Right kidney (tissue), 1 donor: ENCODE measurements around the gene LGR6.

ENCODE experiments used
- DNase-seq: peaks from one replicate; pipeline ENCODE4 v3.0.0-alpha.2; 2016

Gene LGR6

DNA sequence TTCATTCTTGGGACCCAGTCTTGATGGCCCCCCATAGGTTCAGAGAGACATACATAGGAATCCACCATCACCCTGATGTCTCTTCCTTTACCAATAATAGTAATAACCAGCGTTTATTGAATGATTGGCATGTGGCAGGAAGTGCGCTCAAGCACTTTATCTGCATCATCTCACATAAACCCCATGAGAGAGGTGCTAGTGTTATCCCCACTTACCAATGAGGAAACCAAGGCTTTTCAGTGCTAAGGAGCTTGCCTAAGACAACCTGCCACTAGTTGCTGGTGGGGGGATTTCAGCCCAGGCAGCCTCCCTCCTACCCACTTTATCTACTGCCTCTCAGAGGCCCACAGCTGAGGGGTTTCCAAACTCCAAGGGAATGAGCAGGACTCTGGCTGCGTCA lies 7.7 kb downstream of the LGR6 start:
- no peak for DNase-seq

DNA sequence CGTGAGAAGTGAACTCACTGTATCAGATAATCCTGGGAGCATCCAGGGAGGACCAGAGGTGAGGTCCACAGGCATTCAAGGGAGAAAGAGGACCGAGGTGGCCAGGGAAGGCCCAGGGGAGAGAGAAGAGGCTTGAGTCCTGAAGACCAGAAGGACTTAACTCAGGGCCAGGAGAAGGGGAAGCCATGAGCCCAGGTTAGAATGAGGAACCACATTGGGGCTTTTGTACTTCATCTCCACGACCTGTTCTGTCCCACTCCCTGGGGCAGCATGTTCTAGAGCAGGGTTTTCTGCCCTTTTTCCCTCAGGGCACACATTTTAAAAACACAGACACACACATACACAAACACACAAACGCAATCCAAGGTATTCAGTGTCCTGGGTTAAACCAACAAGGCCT lies 8.4 kb downstream of the LGR6 start:
- DNase-seq = no peak

DNA sequence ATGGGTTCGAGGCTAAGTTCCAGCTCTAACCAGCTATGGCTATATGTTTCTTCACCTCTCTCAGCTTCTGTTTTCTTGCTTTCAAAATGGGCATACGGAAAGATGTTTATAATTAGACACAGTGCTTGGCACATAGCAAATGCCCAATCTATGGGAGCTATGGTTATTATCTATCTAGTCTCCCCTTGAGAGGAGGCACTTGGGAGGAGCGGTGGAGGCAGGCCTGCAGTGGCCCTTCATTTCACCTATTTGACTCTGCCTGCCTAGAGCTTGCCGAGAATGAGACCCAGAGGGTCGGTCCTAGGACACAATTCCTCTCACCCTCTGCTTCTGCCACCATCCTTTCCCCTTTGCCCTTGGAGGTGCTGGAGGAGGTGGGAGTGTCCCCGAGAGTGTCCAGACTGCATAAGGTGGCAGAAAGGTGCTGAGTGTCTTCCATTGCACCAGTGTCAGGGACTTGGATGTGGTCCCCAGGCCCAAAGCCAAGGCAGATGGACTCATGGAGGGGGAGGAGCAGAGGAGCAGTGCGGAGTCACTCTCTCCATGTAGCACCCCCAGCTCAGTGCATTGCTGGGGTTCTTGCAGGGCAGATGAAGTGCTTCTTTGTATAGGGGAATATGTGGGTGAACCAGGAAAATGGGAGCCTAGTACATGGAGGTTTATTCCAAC lies 9.0 kb downstream of the LGR6 start:
- DNase-seq = no peak

DNA sequence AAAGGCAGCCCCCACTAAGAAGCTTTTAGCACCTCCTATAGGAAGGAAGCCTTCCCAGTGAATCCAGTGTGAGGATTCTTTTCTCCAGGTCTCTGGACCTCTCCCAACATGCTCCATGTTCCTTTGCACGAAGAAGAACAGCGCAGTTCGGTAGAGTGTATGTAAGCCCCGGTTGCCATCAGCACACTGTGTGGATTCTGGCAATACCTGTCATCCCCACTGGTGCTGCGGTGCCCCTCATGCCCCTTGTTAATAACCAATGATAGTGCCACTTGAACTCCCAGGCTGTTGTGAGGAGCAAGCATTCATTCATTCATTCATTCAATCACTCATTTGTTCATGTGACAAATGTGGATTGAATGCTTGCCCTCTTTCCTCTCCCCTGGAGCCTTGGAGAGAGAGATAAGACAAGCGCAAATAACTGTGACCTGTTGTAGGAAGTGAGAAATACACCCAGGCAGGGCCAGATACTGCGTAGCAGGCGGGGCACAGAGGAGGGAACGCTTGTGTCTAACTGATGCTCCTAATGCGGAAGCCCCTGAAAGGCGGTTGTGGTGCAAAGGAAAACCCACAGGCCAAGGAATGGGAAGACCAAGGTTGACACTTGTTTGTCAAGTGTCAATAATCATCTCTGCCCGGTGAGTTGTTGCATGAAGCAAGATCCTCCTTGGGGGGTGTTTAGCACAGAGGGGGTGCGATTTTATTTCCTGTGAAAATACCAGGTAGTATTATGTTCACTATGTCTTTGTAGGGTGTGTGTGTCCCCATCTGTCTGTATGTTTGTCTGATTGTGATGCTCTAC lies 9.8 kb downstream of the LGR6 start:
- no peak for DNase-seq

DNA sequence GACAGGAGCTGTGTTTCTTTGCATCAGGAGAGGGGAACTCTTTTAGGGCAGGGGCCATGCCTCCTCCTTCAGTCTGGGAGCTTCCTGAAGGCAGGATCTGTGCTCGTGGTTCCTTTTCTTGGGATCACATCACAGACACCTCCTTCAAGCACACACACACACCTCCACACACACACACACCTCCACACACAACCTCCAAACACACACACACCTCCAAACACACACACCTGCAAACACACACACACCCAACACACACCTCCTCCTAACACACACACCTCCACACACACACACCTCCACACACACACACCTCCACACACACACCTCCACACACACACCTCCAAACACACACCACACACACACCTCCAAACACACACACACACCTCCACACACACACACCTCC lies 10.5 kb downstream of the LGR6 start:
- no peak for DNase-seq

DNA sequence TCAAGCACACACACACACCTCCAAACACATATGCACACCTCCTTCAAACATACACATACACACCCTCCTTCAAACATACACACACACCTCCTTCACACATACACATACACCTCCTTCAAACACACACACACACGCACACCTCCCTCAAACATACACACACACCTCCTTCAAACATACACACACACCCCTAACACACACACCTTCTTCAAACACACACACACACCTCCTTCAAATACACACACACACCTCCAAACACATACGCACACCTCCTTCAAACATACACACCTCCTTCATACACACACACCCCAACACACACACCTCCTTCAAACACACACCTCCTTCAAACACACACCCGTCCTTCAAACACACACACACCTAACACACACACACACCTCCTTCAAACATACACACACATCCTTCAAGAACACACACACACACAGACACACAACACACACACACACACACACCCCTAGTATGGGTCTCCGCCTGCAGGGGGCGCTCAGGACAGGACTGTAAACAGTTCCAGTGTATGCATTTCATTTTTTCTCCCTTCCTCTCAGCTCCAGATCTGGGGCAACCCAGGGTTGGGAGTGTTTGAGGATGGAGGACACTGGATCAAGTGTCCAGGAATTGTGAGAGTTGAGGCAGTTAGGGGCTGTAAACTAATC lies 12.1 kb downstream of the LGR6 start:
- DNase-seq = no peak

DNA sequence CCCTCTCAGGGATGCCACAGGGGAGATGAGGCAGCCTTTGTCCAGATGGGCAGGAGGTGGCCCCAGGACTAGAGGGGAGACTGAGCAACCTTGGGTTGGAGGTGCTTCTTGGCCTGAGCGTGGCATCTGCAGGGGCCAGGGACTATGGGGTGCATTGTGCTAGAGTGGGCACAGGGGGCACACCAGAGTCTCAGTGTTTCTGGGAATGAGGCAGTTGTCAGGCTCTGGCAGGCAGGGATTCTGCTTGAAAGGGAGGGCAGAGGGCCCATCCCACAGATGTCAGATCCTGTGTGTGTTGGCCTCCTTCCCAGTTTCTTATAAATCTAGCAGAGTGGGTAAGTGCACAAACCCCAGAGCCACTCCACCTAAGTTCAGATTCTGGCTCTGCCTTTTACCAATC lies 13.7 kb downstream of the LGR6 start:
- no peak for DNase-seq

DNA sequence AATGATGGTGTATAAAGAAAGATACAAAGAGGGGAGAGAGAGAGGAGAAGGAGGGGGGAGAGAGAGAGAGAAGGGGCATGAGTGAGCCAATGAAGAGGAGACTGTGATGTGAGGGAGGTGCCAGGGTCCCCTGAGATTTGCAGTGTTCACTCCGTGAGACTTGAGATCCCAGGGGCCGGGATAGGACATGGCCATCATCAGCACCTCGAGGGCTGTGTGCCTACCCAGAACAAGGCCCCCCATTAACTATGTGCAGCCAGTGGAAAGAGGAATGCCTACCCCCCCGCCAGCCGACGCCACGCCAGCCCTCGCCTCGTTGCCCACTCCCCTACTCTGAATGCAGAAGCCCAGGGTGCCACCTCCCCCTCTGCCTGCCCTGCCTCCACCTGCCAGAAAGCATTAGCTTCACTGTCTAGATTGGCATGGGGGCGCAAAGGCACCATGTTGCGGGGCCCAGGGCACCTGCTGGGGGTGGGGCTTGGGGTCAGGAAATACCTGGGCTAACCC lies 14.8 kb downstream of the LGR6 start:
- DNase-seq = no peak

DNA sequence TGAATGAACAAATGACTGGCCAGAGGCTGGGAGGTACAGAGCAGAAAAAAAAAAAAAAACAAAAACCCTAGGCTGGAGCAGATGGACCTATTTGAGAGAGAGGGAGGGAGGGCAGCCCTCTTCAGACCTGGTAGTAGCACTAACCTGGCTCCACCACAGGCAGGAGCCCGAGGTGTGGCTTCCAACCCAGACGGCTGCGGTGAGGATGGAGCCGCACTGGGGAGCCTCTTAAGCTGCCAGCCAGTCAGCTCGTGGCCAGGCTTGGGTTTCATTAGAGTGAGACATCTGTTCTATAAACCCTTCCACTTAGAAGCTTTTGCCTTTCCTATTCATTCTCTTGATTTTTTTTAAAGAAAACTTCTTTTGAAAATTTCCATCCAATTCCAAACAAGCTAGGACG lies 16.8 kb downstream of the LGR6 start:
- no peak for DNase-seq

DNA sequence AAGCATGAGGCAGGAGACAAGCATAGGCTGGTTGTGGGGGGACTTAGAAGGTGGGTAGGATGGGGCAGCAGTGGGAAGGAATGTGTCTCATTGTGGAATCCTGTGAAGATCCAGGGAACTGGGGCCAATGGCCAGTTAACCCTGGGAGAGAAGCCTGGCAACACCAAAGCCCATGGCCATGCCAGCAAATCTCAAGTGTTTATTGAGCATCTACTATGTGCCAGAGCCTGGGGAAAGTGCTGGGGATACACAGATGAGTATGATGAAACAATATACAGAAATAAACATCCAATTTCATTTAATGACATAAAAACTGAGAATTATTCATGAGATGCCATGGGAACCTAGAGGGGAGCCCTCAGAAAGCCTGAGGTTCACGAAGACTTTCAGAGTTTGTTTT lies 17.4 kb downstream of the LGR6 start:
- no peak for DNase-seq

DNA sequence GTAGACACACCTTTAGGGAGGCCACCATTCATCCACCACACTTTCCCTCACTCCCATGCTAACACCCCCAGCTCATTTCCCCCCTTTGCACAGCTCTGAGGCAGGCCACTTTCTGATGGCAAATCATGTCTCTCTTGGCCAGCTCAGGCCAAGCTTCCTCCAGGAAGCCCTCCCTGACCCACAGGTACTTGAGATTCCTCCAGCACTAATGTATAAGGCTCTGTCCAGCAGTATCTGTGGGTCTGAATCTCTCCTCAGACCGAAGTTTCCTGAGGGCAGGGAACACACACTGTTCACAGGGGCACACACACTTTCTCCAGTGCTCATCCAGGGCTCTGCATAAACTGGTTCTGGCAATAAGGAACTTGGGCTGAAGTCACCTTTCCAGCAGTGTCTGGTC lies 19.2 kb downstream of the LGR6 start:
- no peak for DNase-seq

DNA sequence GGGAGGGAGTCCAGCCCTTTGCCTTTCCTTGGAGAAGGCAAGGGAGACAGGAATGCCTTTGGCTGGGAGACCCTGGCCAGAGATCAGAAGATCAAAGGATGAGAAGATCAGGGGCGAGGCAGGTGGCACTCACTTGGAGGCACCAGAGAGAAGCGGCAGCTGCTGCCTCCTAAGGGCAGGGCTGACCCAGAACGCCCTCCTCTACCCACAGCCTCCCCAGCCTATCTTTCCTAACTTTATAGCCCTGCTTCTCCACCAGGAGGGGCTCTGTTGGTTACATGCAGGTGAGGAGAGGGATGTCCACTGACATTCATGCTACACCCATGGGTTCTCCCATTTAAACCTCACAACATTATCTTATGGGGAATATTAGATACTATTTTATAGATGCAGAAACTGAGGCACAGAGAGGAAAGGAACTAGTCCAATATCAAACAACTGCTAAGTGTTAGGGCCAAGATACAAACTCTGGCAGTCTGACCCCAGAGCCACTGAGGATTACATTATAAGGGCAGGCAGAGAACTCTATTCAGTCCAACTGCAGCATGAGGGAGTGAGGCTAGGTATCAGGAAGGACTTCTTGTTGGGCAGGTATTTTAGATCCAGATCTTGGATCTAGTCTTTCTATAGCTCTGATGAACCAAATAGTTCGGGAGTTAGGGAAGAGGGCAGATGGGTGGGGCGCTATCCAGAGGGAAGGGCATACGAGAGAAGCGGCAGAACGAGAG lies 19.9 kb downstream of the LGR6 start:
- DNase-seq = no peak

DNA sequence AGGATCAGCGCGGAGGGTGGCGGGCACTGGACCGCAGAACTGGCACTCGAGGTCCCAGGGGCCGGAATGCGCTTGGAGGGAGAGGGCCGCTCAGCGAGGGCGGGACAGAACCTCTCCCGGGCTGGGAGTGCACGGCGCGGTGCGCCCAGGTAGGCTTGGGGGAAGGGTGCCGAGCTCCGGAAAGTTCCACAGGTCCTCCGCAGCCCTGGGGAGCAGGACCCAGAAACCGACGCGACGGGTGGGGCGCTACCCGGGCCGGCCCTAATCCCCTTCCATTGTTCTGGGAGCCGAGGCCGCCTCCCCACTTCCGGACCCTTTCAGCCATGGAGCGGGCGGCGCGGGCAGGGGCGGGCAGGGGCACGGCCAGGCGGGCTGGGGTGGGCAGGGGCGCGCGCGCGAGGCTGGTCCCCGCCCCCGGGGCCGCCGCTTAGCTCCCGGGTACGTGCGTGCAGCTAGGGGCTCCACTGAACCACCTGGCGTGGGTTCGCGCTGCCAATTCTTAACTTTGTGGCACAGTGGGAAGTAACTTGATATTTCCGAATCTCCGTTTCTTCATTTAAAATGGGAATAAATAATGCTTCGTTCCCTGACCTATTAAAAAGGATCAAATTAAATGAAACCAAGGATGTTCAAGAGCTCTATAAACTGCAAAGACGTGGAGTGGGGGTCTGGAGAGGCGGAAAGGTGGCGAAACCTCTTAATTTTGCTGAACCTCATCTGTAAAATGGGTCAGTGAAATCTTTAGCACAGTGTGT lies 20.7 kb downstream of the LGR6 start:
- peak; percentile 71 for DNase-seq

DNA sequence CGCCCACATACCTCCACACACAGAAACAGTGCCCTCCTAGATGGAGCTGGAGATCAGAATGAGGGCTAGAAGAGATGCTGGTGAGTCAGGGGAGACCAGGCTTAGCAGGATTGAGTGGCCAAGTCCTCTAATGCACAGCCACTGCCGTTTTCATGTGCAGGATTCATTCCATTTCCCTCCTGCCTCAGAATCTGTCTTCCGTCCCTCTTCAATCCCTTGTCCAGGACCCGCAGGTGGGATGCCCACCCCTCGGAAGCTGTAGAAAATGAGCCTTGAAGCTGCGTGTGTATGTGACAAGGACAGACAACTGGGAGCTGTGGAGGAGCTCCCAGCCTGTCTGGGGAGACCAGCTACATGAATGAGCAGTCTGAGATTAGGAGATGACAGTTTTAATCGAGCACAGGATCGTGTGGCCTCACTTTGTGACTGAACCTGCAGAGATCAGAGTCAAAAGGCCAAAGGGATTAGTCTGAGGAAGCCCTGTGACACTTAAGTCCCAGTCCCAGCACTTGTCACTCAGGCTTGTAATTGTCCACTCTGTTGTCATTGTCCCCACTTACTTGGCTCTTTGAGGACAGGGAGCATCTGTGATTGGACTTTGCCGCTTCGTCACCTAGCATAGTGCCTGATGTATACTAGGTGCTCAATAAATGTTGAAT lies 22.0 kb downstream of the LGR6 start:
- DNase-seq = no peak

DNA sequence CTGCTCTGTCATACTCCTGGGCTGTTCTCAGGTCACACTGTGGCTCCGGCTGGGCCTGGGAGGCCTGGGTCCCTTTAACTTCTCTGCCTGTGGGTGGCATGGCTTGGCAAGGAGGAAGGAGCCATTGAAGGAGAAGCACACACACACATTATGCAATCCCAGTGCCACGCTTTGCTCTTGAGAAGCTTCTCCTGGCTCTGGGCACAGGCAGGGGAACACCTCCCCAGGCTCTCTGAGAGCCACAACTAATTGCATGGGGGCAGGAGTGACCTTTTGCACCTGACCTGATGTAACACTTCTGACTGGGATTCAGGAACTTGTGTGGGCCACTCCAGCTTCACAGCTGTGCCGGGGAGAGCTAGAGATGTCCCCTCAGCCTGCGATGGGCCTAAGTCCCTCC lies 23.1 kb downstream of the LGR6 start:
- no peak for DNase-seq

DNA sequence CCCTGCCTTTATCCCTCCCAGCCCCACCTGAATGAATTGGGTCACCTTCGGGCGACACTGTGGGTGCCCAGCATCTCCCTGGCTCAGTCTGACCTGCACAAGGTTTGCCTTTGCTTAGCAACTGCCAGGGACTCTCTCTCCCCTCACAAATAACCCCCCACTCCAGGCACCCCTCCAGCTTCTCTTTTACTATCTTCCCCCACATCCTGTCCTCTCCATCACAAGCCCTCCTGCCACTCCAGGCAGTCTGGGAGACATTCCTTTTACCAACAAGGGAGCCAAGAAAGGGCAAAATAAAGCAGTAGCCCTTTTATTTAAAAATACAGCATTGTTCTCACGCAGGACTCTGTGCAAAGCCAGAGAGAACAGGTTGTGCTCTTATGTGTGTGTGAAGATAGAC lies 23.9 kb downstream of the LGR6 start:
- no peak for DNase-seq

DNA sequence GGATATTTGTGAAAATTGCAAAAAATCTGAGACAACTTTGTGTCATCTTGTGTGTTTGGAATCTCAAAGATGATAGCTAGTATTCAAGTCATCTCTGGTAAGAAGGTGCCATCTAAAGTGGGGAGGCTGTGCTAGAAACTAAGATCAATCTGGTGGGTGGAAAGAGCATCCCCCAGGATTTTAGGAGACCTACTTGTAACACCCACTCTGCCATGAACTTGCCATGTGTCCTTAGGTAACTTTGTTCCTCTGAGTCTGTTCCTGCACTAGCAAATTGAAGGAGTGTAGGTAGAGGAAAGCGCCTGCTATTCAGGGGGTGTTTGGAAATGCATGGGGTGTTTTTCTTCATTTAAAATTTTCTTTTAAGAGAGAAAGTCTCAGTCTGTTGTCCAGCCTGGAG lies 24.4 kb downstream of the LGR6 start:
- DNase-seq = no peak

DNA sequence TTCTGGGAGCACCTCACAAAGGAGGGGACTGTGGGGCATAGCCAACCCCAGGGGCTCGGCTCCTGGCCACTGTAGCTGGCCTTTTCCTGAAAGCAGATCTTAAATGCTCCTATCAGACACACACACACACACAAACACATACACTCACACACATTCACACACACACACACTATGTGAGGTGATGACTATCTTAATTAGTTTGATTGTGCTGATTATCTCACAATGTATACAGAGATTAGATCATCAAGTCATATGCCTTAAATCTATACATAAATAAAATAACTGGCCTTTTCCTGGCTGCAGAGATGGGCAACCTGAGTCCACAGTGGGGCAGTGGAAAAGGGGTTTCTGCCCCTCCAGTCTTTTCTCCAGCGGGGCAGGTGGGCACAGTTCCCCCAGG lies 27.1 kb downstream of the LGR6 start:
- DNase-seq = no peak

DNA sequence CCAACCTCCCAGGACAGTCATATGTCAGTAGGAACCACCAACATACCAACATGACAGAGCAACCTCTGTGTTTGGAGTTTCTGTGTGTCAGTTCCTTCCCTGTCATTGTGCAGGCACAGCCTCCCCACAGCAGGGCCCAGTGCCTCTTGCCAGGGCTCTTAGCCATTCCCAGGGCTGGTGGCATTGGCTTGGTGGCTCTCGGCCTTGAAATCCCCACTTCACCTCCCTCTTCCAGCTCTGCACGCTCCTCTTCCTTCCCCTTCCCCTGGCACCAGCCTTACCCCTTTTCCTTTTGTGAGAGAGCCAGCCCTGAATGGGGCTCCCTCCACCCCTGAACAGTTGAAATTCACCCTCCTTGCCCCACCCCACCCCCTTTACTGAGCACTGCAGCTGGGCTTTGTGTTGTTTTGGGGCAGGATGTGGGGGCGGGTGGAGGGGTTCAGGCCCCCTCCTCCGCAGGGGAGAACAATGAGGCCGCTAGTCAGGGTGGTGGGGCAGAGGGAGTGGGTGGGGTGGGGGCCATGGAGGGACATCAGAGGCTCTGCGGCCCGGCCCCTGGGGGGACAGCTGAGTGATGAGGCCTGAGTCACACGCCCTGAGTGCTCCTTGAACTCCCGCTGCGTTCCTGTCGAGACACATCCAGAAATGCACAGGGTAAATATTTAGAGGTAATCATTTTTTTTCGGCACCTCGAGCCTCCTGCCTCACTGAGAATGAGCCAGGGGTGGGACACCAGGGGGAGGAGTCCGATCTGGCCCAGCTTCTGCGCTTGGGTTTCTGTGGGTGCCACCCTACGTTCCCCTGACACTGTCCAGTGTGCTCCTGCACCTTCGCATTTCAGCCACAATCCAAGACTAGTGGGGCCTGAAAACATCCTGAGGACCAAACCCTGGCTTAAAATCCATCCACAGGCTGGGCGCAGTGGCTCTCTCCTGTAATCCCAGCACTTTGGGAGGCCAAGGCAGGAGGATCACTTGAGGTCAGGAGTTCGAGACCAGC lies 28.6 kb downstream of the LGR6 start:
- no peak for DNase-seq
